ENCODE measurements around the gene NASP.

Gene NASP

DNA sequence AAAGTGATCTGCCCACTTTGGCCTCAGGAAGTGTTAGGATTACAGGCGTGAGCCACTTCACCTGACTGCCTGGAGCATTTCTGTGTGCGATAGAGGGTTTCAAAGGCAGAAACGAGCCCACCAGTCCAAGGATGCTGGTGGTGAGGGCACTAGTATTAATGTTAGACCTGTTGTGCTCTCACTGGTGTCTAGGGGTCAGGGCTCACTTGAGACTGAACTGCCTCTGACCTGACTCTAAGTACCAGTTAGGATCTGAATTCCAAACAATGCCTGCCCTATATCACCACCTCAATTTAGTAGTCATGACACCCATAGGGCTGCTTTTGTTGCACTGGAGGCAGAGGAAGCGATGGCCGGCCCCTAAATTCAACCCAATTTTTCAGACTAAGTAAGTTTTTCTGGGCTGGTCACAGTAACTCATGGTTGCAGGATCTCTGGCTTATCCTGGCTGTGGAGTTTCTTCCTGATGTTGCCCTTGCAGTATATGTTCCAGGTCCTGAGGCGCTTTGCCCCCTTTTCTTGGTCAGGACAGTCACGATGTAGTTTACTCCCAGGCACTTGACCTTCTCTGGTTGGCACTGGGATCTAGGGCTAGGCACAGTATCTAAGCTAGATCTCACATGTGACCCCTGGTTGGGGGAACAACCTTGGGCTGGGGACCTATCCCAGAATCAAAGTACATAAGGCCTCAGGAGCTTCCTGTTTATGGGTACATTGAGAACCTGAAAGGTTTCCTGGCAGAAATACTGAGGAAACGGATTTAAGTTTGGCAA lies 35.5 kb downstream of the NASP start:
- DNase-seq (ENCODE audit: low read depth, low spot score): no peak

GRCh38 chr1:45620588-45621500 lies 37.0 kb downstream of the NASP start:
- DNase-seq (ENCODE audit: low read depth, low spot score): no peak

GRCh38 chr1:45621501-45621836 lies 37.6 kb downstream of the NASP start:
- no peak for DNase-seq (ENCODE audit: low read depth, low spot score)

DNA sequence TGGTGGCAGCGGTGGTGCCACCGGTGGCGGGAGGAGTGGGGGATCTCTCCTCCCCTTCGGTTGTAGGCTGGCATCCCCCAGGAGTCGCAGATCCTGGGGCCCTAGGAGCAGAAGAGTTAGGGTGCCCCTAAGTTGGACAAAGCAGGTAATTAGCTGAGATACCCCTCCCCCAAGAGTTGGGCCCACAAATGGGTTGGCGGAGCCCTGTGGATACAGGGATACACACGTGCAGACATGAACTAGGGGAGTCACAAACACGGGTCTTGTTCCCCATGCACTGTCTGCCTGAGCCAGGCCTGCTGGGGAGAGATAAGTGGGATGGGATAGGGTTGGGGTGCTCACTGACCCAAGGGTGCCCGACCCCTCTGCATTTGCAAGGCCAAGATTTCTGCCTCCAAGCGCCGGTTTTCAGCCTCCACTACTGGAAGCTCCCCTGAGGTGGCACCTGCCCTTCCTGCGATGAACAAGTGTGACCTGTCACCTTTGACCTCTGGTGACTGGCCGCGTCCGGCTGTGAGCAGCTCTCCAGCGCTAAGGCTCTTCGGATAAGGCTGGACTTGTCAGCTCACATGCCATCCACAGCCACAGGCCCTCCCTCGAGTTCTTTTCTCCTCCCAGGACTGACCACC lies 38.2 kb downstream of the NASP start:
- DNase-seq (ENCODE audit: low read depth, low spot score): no peak

- no peak for DNase-seq (ENCODE audit: low read depth, low spot score)
Measured at GRCh38 chr1:45622524-45623394, 38.9 kb downstream of the NASP start.

DNA sequence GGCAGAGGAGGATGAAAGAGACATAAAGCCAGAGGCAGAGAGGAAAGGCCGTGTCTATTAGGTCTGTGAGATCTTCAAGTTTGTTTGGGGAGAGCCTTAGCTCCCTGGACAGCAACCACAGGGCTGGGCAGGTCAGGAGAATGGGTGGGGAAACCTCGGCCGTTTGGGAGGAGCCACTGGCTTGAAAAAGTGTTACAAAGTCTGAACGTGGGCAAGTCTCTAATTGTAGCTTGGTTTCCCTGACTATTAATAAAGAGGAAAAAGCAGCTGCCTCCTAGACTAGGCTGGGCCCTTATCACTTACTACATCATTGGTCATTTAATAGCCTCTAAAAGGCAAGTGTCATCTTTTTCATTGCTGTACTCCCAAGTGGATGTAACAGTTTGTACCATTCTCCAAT lies 40.1 kb downstream of the NASP start, which contains the start of gene CCDC17:
Gene CCDC17, minus strand, starts transcription at position 83 of the 400 bp plus-strand sequence. CDS start 145 bp downstream, outside the sequence.
- no peak for DNase-seq (ENCODE audit: low read depth, low spot score)

- no peak for DNase-seq (ENCODE audit: low read depth, low spot score)
Measured at GRCh38 chr1:45629035-45629434, 45.2 kb downstream of the NASP start.

DNA sequence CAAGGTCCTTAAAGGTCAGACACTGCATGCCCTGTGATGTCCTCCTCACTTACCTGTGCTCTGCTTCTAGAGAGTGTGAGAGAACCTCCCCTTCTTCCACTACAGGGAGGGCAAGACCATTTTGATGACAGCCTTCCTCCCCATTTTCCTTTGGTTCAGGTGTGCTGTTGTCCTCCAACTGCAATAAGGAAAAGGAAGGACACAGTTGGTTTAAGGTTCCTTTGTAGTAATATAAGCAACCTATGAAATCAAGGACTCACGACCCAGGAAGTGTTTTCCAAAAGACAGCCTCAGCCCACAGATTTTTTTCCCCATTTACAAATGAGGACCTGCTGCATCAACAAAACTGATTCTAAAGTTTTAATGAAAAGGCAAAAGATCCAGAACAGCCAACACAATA lies 46.6 kb downstream of the NASP start:
- DNase-seq (ENCODE audit: low read depth, low spot score): no peak

DNA sequence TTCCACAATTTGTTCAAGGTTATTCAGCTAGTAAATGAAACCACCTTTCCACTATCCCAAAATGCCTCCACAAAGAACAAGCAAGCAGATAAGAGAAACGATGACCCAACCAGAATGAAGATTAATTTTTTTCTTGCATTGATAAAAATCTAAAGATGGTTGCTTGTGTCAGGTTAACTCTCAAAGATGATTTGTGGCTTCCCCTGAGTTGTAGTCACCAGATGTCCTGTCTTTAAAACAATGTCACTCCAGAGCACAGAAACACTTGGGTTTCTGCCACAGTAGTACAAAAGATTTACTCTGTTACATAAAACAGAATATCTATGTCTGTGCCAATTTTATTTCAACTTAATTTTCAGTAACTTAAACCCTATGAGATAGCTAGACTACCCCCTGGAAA lies 51.4 kb downstream of the NASP start:
- DNase-seq (ENCODE audit: low read depth, low spot score): no peak

DNA sequence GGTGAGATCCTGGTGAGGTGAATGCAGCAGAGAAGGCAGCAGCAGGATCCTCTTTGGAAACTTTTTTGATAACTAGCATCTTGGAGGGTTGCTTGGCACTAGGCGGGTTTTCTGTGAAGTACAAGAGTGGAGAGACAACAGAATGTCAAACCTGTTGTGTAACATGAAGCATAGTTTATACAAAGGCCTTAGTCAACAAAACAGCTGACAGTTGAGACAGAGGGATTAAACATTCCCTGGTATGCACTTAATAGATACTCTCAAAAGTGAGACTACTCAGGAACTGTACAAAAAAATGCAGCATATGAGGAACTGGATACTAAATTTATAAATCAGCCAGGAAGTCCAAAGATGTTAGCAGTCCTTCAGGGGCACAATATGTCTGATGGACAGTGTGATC lies 56.5 kb downstream of the NASP start:
- no peak for DNase-seq (ENCODE audit: low read depth, low spot score)

DNA sequence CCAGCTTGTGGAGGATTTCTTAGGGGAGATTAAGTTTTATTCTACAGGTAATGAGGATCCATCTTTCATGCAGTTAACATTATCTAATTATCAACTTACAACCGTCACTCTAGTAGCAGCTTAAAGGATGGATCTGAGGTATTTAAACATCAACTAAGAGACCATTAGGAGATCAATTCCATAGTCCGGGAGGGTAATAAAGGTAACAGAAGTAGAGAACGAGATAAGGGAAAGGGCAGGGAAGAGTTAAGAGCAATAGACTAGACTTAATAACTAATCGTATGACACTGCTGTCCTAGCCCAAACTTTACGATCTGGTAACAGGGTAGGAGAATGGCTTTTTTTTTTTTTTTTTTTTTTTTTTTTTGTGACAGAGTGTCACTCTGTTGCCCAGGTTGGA lies 59.5 kb downstream of the NASP start:
- no peak for DNase-seq (ENCODE audit: low read depth, low spot score)

DNA sequence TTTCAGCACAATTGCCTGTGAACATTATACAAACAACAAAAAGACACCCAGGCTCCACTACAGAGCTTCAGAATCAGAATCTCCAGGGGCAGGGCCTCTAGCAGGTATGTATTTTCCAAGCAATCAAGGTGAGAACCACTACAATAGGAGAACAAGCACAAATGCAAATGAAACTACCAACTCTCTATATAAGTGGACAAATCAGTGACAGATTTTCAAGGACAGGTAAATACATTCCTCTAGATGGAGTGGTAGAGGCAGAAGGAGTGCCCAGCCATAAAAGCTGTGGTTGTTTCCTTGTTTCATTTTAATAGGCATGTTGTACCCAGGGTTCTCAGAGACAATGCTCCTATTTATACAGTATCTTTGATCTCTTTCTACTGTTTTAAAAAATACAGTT lies 60.1 kb downstream of the NASP start:
- no peak for DNase-seq (ENCODE audit: low read depth, low spot score)

- no peak for DNase-seq (ENCODE audit: low read depth, low spot score)
Measured at GRCh38 chr1:45644661-45645060, 60.8 kb downstream of the NASP start.

GRCh38 chr1:45647248-45648021 lies 63.6 kb downstream of the NASP start:
- no peak for DNase-seq (ENCODE audit: low read depth, low spot score)

- DNase-seq (ENCODE audit: low read depth, low spot score): no peak
Measured at GRCh38 chr1:45654540-45655280, 70.9 kb downstream of the NASP start.

DNA sequence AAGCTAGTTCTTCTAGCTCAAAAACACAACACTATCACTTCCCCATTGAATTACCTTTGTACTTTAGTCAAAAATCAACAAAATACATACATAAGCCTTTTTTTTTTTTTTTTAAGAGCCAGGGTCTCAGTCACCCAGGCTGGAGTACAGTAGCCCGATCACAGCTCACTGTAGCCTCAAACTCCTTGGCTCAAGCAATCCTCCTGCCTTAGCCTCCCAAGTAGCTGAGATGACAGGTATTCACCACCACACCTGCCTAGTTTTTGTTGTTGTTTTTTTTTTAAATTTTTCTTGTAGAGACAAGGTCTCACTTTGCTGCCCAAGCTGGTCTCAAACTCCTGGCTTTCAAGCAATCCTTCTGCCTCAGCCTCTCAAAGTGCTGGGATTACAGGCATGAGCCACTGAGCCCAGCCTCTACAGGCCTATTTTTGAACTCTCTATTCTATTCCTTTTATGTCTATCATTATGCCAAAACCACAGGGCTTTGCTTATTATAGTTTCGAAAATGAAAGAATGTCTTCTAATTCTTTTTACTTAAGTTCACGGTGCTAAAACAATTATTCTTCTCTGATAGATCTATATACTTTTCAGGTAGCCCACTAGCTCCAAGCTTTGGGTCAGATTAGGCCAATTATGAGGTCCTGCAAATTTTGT lies 72.9 kb downstream of the NASP start:
- no peak for DNase-seq (ENCODE audit: low read depth, low spot score)

GRCh38 chr1:45658171-45658570 lies 74.3 kb downstream of the NASP start:
- DNase-seq (ENCODE audit: low read depth, low spot score): no peak

DNA sequence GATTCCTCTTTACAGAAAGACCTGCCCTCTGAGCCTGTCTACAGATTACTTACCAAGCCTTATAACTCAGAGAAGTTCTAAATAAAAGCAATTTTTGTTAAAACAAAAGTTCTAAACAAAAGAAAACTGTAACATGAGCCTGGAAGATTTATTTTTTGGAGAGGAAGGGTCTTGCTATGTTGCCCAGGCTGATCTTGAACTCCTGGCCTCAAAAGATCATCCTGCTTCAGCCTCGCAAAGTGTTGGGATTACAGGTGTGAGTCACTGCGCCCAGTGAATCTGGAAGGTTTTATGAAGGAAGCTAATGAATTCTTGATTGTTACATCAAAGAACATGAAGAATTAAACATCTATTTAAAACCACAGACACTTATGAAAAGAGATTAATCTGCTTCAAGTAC lies 75.4 kb downstream of the NASP start:
- DNase-seq (ENCODE audit: low read depth, low spot score): no peak

DNA sequence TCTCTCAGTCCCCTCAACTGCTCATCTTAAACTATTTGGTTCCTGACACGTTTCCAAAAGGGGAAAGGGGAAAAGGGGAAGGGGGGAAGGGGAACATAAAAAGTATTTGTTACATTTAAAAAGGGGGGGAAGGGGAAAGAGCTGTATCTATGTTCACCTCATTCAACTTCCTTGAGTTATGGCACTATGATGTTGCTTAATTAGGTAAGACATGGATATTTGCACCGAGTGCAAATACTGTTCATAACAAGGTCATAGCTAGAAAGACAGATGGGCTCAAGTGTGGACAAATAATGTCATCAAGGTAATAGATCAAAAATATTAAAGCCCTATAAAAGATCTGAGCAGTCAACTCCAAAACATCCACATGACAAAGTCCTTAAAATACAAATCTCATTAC lies 76.5 kb downstream of the NASP start:
- no peak for DNase-seq (ENCODE audit: low read depth, low spot score)

Measured in activated naive CD8-positive, alpha-beta T cell treated with anti-CD3 and anti-CD28 coated beads, Interleukin-2, amount 50 U/mL, for 16 hours (primary cell).